Stimulated activated naive B cell treated with anti-CD40 and anti-IgM and Interleukin-4, amounts not matched to agents 10 μg/mL and 1 μg/mL and 100 μg/mL, for 72 hours (primary cell): ENCODE measurements around the gene RFTN1.

ENCODE experiments used
- ATAC-seq, 2 donors: fragments of 150-1000 bp; cut with Tn5 transposase; replicated peaks; 2 replicates each; pipeline ENCODE4 v1.10.0; 2021; ENCODE audit warnings: moderate library complexity in 1 of 2
- DNase-seq: peaks from one replicate; pipeline ENCODE4 v3.0.0; 2021
- H3K27ac Mint-ChIP-seq: one replicate; pipeline ENCODE4 v1.8.0; 2022; ENCODE audit warnings: mild to moderate bottlenecking, mixed read lengths
- H3K27me3 Mint-ChIP-seq, 2 donors: one replicate each; pipeline ENCODE4 v1.8.0; 2022; ENCODE audit warnings: mixed read lengths in 2 of 2
- H3K36me3 Mint-ChIP-seq, 2 donors: one replicate each; pipeline ENCODE4 v1.8.0; 2022; ENCODE audit warnings: mixed read lengths in 2 of 2, mild to moderate bottlenecking in 1 of 2
- H3K4me1 Mint-ChIP-seq, 2 donors: one replicate each; pipeline ENCODE4 v1.8.0; 2022; ENCODE audit warnings: mixed read lengths in 2 of 2, mild to moderate bottlenecking in 1 of 2
- H3K4me3 Mint-ChIP-seq, 2 donors: one replicate each; pipeline ENCODE4 v1.8.0; 2022; ENCODE audit warnings: mild to moderate bottlenecking in 2 of 2, mixed read lengths in 2 of 2, moderate library complexity in 1 of 2
- H3K9me3 Mint-ChIP-seq, 2 donors: one replicate each; pipeline ENCODE4 v1.8.0; 2022; ENCODE audit warnings: mixed read lengths in 2 of 2, mild to moderate bottlenecking in 1 of 2

RFTN1 gene

GRCh38 chr3:16468002-16468335, 45.5 kb downstream of the RFTN1 start:
- Mint-ChIP-seq H3K27me3 (no peaks in the 10 kb centered on the region), H3K4me1 (peaks cover 60 to 98% of the 10 kb centered on the region in 2 donors), H3K36me3 (peaks cover 85 to 97% of the 10 kb centered on the region in 2 donors), H3K4me3 (peak overlapping the region; percentile 49 to 60), H3K27ac (peak overlapping the region; percentile 89), H3K9me3 (peaks cover 5 to 15% of the 10 kb centered on the region in 2 donors)
- DNase-seq (no peak), ATAC-seq (peak; percentile 29 to 37)

- peak overlapping the region; percentile 89 for H3K27ac Mint-ChIP-seq
- H3K4me1 Mint-ChIP-seq, result peaks cover 66 to 98% of the 10 kb centered on the region in 2 donors
- peaks cover 5 to 15% of the 10 kb centered on the region in 2 donors for H3K9me3 Mint-ChIP-seq
- peak; percentile 70 for DNase-seq
- peaks cover 82 to 97% of the 10 kb centered on the region in 2 donors for H3K36me3 Mint-ChIP-seq
- peak overlapping the region; percentile 30 to 60 for H3K4me3 Mint-ChIP-seq
- H3K27me3 Mint-ChIP-seq, result no peaks in the 10 kb centered on the region
- peak; percentile 95 to 96 for ATAC-seq
Measured at GRCh38 chr3:16467393-16467792, 46.1 kb downstream of the RFTN1 start.

- Mint-ChIP-seq H3K27ac (peak overlapping the region; percentile 89), H3K9me3 (peaks cover 5 to 15% of the 10 kb centered on the region in 2 donors), H3K4me3 (peak overlapping the region in 1 of 2 donors; percentile 18), H3K4me1 (peaks cover 66 to 95% of the 10 kb centered on the region in 2 donors), H3K27me3 (no peaks in the 10 kb centered on the region), H3K36me3 (peaks cover 78 to 94% of the 10 kb centered on the region in 2 donors)
- ATAC-seq (no peak), DNase-seq (no peak)
Measured at GRCh38 chr3:16466822-16467221, 46.7 kb downstream of the RFTN1 start.

GRCh38 chr3:16464511-16465148, 48.9 kb downstream of the RFTN1 start:
- H3K4me1 Mint-ChIP-seq, result peaks cover 58 to 85% of the 10 kb centered on the region in 2 donors
- peak overlapping the region; percentile 63 for H3K27ac Mint-ChIP-seq

GRCh38 chr3:16463914-16464313, 49.6 kb downstream of the RFTN1 start:
- peaks cover 0 to 7% of the 10 kb centered on the region in 2 donors for H3K9me3 Mint-ChIP-seq
- peaks cover 51 to 80% of the 10 kb centered on the region in 2 donors for H3K4me1 Mint-ChIP-seq
- DNase-seq (no peak), ATAC-seq (no peak)
- peak overlapping the region in 1 of 2 donors; percentile 36 for H3K4me3 Mint-ChIP-seq
- H3K27ac Mint-ChIP-seq, result peak overlapping the region; percentile 63
- H3K36me3 Mint-ChIP-seq, result peaks cover 57 to 78% of the 10 kb centered on the region in 2 donors
- H3K27me3 Mint-ChIP-seq, result no peaks in the 10 kb centered on the region

More at GRCh38 chr3:16464511-16465148, 48.9 kb downstream of the RFTN1 start:
- no peaks in the 10 kb centered on the region for H3K27me3 Mint-ChIP-seq
- peaks cover 64 to 83% of the 10 kb centered on the region in 2 donors for H3K36me3 Mint-ChIP-seq
- ATAC-seq (no peak), DNase-seq (no peak)
- peaks cover 0 to 7% of the 10 kb centered on the region in 2 donors for H3K9me3 Mint-ChIP-seq
- H3K4me3 Mint-ChIP-seq, result peak overlapping the region in 1 of 2 donors; percentile 36

- H3K9me3 Mint-ChIP-seq, result peaks cover 0 to 7% of the 10 kb centered on the region in 2 donors
- ATAC-seq, result no peak
- H3K4me3 Mint-ChIP-seq, result peak overlapping the region in 1 of 2 donors; percentile 5
- peaks cover 49 to 80% of the 10 kb centered on the region in 2 donors for H3K4me1 Mint-ChIP-seq
- no peaks in the 10 kb centered on the region for H3K27me3 Mint-ChIP-seq
- DNase-seq, result no peak
- peaks cover 57 to 79% of the 10 kb centered on the region in 2 donors for H3K36me3 Mint-ChIP-seq
- peak overlapping the region; percentile 44 for H3K27ac Mint-ChIP-seq
Measured at GRCh38 chr3:16463119-16463518, 50.4 kb downstream of the RFTN1 start.

- H3K36me3 Mint-ChIP-seq, result peaks cover 57 to 79% of the 10 kb centered on the region in 2 donors
- H3K27me3 Mint-ChIP-seq, result no peaks in the 10 kb centered on the region
- DNase-seq, result no peak
- H3K9me3 Mint-ChIP-seq, result peaks cover 0 to 7% of the 10 kb centered on the region in 2 donors
- peak overlapping the region in 1 of 2 donors; percentile 7 for H3K4me3 Mint-ChIP-seq
- peaks cover 49 to 80% of the 10 kb centered on the region in 2 donors for H3K4me1 Mint-ChIP-seq
- ATAC-seq, result peak; percentile 37 to 54
- H3K27ac Mint-ChIP-seq, result peak overlapping the region; percentile 44
Measured at GRCh38 chr3:16462679-16463078, 50.8 kb downstream of the RFTN1 start.

GRCh38 chr3:16461463-16462245, 51.8 kb downstream of the RFTN1 start:
- ATAC-seq (no peak), DNase-seq (no peak)
- Mint-ChIP-seq H3K36me3 (peaks cover 48 to 69% of the 10 kb centered on the region in 2 donors), H3K4me1 (peaks cover 40 to 70% of the 10 kb centered on the region in 2 donors), H3K27me3 (no peaks in the 10 kb centered on the region), H3K27ac (no peak overlapping the region), H3K4me3 (no peak overlapping the region), H3K9me3 (peaks cover 0 to 2% of the 10 kb centered on the region in 2 donors)

GRCh38 chr3:16460886-16461285, 52.6 kb downstream of the RFTN1 start:
- H3K4me1 Mint-ChIP-seq, result peaks cover 37 to 64% of the 10 kb centered on the region in 2 donors
- peaks cover 47 to 64% of the 10 kb centered on the region in 2 donors for H3K36me3 Mint-ChIP-seq
- no peaks in the 10 kb centered on the region for H3K27me3 Mint-ChIP-seq
- ATAC-seq (no peak), DNase-seq (no peak)
- H3K9me3 Mint-ChIP-seq, result no peaks in the 10 kb centered on the region
- H3K27ac Mint-ChIP-seq, result peak overlapping the region; percentile 47
- H3K4me3 Mint-ChIP-seq, result no peak overlapping the region

- ATAC-seq (no peak), DNase-seq (no peak)
- no peak overlapping the region for H3K4me3 Mint-ChIP-seq
- H3K36me3 Mint-ChIP-seq, result peaks cover 48 to 64% of the 10 kb centered on the region in 2 donors
- H3K27me3 Mint-ChIP-seq, result no peaks in the 10 kb centered on the region
- H3K4me1 Mint-ChIP-seq, result peaks cover 39 to 63% of the 10 kb centered on the region in 2 donors
- H3K27ac Mint-ChIP-seq, result no peak overlapping the region
- no peaks in the 10 kb centered on the region for H3K9me3 Mint-ChIP-seq
Measured at GRCh38 chr3:16460273-16460672, 53.2 kb downstream of the RFTN1 start.

- Mint-ChIP-seq H3K4me3 (no peak overlapping the region), H3K4me1 (peaks cover 42 to 65% of the 10 kb centered on the region in 2 donors), H3K36me3 (peaks cover 52 to 66% of the 10 kb centered on the region in 2 donors), H3K27ac (no peak overlapping the region), H3K9me3 (no peaks in the 10 kb centered on the region), H3K27me3 (no peaks in the 10 kb centered on the region)
- ATAC-seq, result no peak
- no peak for DNase-seq
Measured at GRCh38 chr3:16456784-16457415, 56.6 kb downstream of the RFTN1 start.

GRCh38 chr3:16455966-16456365, 57.5 kb downstream of the RFTN1 start:
- H3K27me3 Mint-ChIP-seq, result no peaks in the 10 kb centered on the region
- peak overlapping the region; percentile 51 for H3K27ac Mint-ChIP-seq
- peaks cover 47 to 66% of the 10 kb centered on the region in 2 donors for H3K4me1 Mint-ChIP-seq
- H3K4me3 Mint-ChIP-seq, result no peak overlapping the region
- H3K36me3 Mint-ChIP-seq, result peaks cover 58 to 69% of the 10 kb centered on the region in 2 donors
- H3K9me3 Mint-ChIP-seq, result no peaks in the 10 kb centered on the region
- ATAC-seq (no peak), DNase-seq (no peak)

- Mint-ChIP-seq H3K4me1 (peaks cover 51 to 72% of the 10 kb centered on the region in 2 donors), H3K9me3 (no peaks in the 10 kb centered on the region), H3K36me3 (peaks cover 64 to 74% of the 10 kb centered on the region in 2 donors), H3K27me3 (no peaks in the 10 kb centered on the region), H3K4me3 (no peak overlapping the region), H3K27ac (peak overlapping the region; percentile 14)
- DNase-seq (no peak), ATAC-seq (no peak)
Measured at GRCh38 chr3:16455001-16455400, 58.5 kb downstream of the RFTN1 start.

- Mint-ChIP-seq H3K4me3 (no peak overlapping the region), H3K4me1 (peaks cover 65 to 80% of the 10 kb centered on the region in 2 donors), H3K9me3 (no peaks in the 10 kb centered on the region), H3K27ac (peak overlapping the region; percentile 14), H3K36me3 (peaks cover 72 to 84% of the 10 kb centered on the region in 2 donors), H3K27me3 (no peaks in the 10 kb centered on the region)
- DNase-seq (no peak), ATAC-seq (peak; percentile 26 to 29)
Measured at GRCh38 chr3:16452261-16452660, 61.2 kb downstream of the RFTN1 start.
